T-helper 1 cell treated with Interleukin-12 subunit alpha and Interleukin-12 subunit beta and Interleukin-4 antibody, amounts not matched to agents 30 μg/mL and 1 μg/mL, for 36 hours (primary cell): ENCODE measurements around the gene NDUFA8.

Source experiments
- H3K27ac Mint-ChIP-seq: one replicate; pipeline ENCODE4 v1.8.0; 2021; ENCODE audit warnings: mild to moderate bottlenecking, mixed read lengths
- H3K27me3 Mint-ChIP-seq: one replicate; pipeline ENCODE4 v1.8.0; 2021; ENCODE audit warnings: low read depth, mixed read lengths
- H3K36me3 Mint-ChIP-seq: one replicate; pipeline ENCODE4 v1.8.0; 2021; ENCODE audit warnings: low read depth, mixed read lengths
- H3K4me1 Mint-ChIP-seq: one replicate; pipeline ENCODE4 v1.8.0; 2021; ENCODE audit warnings: low read depth, mixed read lengths
- H3K4me3 Mint-ChIP-seq: one replicate; pipeline ENCODE4 v1.8.0; 2021; ENCODE audit warnings: mild to moderate bottlenecking, moderate library complexity, mixed read lengths
- H3K9me3 Mint-ChIP-seq: one replicate; pipeline ENCODE4 v1.8.0; 2021; ENCODE audit warnings: mixed read lengths

Gene NDUFA8

GRCh38 chr9:122164286-122164685 lies 4.7 kb upstream of the NDUFA8 start:
- H3K36me3 Mint-ChIP-seq, result no peaks in the 10 kb centered on the region
- H3K27ac Mint-ChIP-seq, result no peak overlapping the region
- no peak overlapping the region for H3K4me3 Mint-ChIP-seq
- peaks cover 7% of the 10 kb centered on the region for H3K9me3 Mint-ChIP-seq
- peaks cover 33% of the 10 kb centered on the region for H3K27me3 Mint-ChIP-seq
- H3K4me1 Mint-ChIP-seq, result peaks cover 11% of the 10 kb centered on the region

GRCh38 chr9:122162415-122162814 lies 2.8 kb upstream of the NDUFA8 start:
- Mint-ChIP-seq H3K4me3 (no peak overlapping the region), H3K9me3 (peaks cover 7% of the 10 kb centered on the region), H3K4me1 (peaks cover 20% of the 10 kb centered on the region), H3K27me3 (peaks cover 33% of the 10 kb centered on the region), H3K36me3 (no peaks in the 10 kb centered on the region), H3K27ac (no peak overlapping the region)

- Mint-ChIP-seq H3K4me1 (peaks cover 28% of the 10 kb centered on the region), H3K36me3 (no peaks in the 10 kb centered on the region), H3K4me3 (peak overlapping the region; percentile 99), H3K27me3 (peaks cover 29% of the 10 kb centered on the region), H3K9me3 (peaks cover 7% of the 10 kb centered on the region), H3K27ac (peak overlapping the region; percentile 94)
Measured at GRCh38 chr9:122159925-122160246, 307 bp upstream of the NDUFA8 start.

- no peak overlapping the region for H3K27ac Mint-ChIP-seq
- no peaks in the 10 kb centered on the region for H3K36me3 Mint-ChIP-seq
- H3K27me3 Mint-ChIP-seq, result peaks cover 18% of the 10 kb centered on the region
- H3K9me3 Mint-ChIP-seq, result peaks cover 7% of the 10 kb centered on the region
- peaks cover 29% of the 10 kb centered on the region for H3K4me1 Mint-ChIP-seq
- H3K4me3 Mint-ChIP-seq, result no peak overlapping the region
Measured at GRCh38 chr9:122158202-122158601, 1.4 kb downstream of the NDUFA8 start.

- no peak overlapping the region for H3K4me3 Mint-ChIP-seq
- H3K27ac Mint-ChIP-seq, result no peak overlapping the region
- peaks cover 29% of the 10 kb centered on the region for H3K4me1 Mint-ChIP-seq
- no peaks in the 10 kb centered on the region for H3K9me3 Mint-ChIP-seq
- H3K36me3 Mint-ChIP-seq, result peaks cover 5% of the 10 kb centered on the region
- peaks cover 4% of the 10 kb centered on the region for H3K27me3 Mint-ChIP-seq
Measured at GRCh38 chr9:122155796-122156195, 3.8 kb downstream of the NDUFA8 start.

- Mint-ChIP-seq H3K4me3 (no peak overlapping the region), H3K36me3 (peaks cover 10% of the 10 kb centered on the region), H3K4me1 (peaks cover 4% of the 10 kb centered on the region), H3K9me3 (no peaks in the 10 kb centered on the region), H3K27me3 (no peaks in the 10 kb centered on the region), H3K27ac (no peak overlapping the region)
Measured at GRCh38 chr9:122151267-122151828, 8.2 kb downstream of the NDUFA8 start.

GRCh38 chr9:122145592-122145863 lies 14.1 kb downstream of the NDUFA8 start:
- H3K27ac Mint-ChIP-seq, result no peak overlapping the region
- H3K36me3 Mint-ChIP-seq, result peaks cover 26% of the 10 kb centered on the region
- H3K9me3 Mint-ChIP-seq, result no peaks in the 10 kb centered on the region
- H3K27me3 Mint-ChIP-seq, result no peaks in the 10 kb centered on the region
- peaks cover 2% of the 10 kb centered on the region for H3K4me1 Mint-ChIP-seq
- H3K4me3 Mint-ChIP-seq, result no peak overlapping the region

GRCh38 chr9:122144836-122145591 lies 14.6 kb downstream of the NDUFA8 start:
- Mint-ChIP-seq H3K27ac (no peak overlapping the region), H3K27me3 (no peaks in the 10 kb centered on the region), H3K4me3 (no peak overlapping the region), H3K4me1 (peaks cover 2% of the 10 kb centered on the region), H3K36me3 (peaks cover 24% of the 10 kb centered on the region), H3K9me3 (no peaks in the 10 kb centered on the region)

GRCh38 chr9:122143876-122144405 lies 15.6 kb downstream of the NDUFA8 start:
- Mint-ChIP-seq H3K36me3 (peaks cover 24% of the 10 kb centered on the region), H3K27me3 (no peaks in the 10 kb centered on the region), H3K9me3 (no peaks in the 10 kb centered on the region), H3K27ac (no peak overlapping the region), H3K4me3 (no peak overlapping the region), H3K4me1 (peaks cover 2% of the 10 kb centered on the region)

GRCh38 chr9:122143296-122143695 lies 16.3 kb downstream of the NDUFA8 start:
- peaks cover 2% of the 10 kb centered on the region for H3K4me1 Mint-ChIP-seq
- H3K4me3 Mint-ChIP-seq, result no peak overlapping the region
- H3K27me3 Mint-ChIP-seq, result no peaks in the 10 kb centered on the region
- H3K9me3 Mint-ChIP-seq, result no peaks in the 10 kb centered on the region
- H3K36me3 Mint-ChIP-seq, result peaks cover 24% of the 10 kb centered on the region
- no peak overlapping the region for H3K27ac Mint-ChIP-seq

- Mint-ChIP-seq H3K4me3 (no peak overlapping the region), H3K9me3 (no peaks in the 10 kb centered on the region), H3K36me3 (peaks cover 20% of the 10 kb centered on the region), H3K27ac (no peak overlapping the region), H3K4me1 (peaks cover 2% of the 10 kb centered on the region), H3K27me3 (no peaks in the 10 kb centered on the region)
Measured at GRCh38 chr9:122141671-122142070, 17.9 kb downstream of the NDUFA8 start.

- Mint-ChIP-seq H3K27ac (no peak overlapping the region), H3K4me1 (peaks cover 2% of the 10 kb centered on the region), H3K4me3 (no peak overlapping the region), H3K27me3 (no peaks in the 10 kb centered on the region), H3K36me3 (peaks cover 20% of the 10 kb centered on the region), H3K9me3 (no peaks in the 10 kb centered on the region)
Measured at GRCh38 chr9:122140368-122141193, 19.0 kb downstream of the NDUFA8 start.

- Mint-ChIP-seq H3K9me3 (no peaks in the 10 kb centered on the region), H3K27ac (no peak overlapping the region), H3K27me3 (no peaks in the 10 kb centered on the region), H3K36me3 (peaks cover 6% of the 10 kb centered on the region), H3K4me1 (peaks cover 2% of the 10 kb centered on the region), H3K4me3 (no peak overlapping the region)
Measured at GRCh38 chr9:122138560-122139268, 20.9 kb downstream of the NDUFA8 start.

- Mint-ChIP-seq H3K27ac (no peak overlapping the region), H3K4me3 (no peak overlapping the region), H3K9me3 (no peaks in the 10 kb centered on the region), H3K4me1 (no peaks in the 10 kb centered on the region), H3K27me3 (peaks cover 8% of the 10 kb centered on the region), H3K36me3 (no peaks in the 10 kb centered on the region)
Measured at GRCh38 chr9:122135529-122135859, 24.1 kb downstream of the NDUFA8 start.
